Stimulated activated CD4-positive, alpha-beta T cell treated with anti-CD3 and anti-CD28 coated beads, Interleukin-4, amount 100 ng/mL, for 4 hours (primary cell): ENCODE results near the gene SSU72.

Experiments used
- DNase-seq, 2 experiments: peaks; one replicate each; pipeline ENCODE4 v3.0.0-alpha.2; 2020

Gene SSU72

GRCh38 chr1:1574721-1575537 lies at the start of gene SSU72:
SSU72 (minus strand) TSS chr1:1574863; CDS start chr1:1574557, 306 bp downstream.
- peak; percentile 89 to 92 for DNase-seq

GRCh38 chr1:1623631-1624442 lies 49.2 kb upstream of the SSU72 start:
- no peak for DNase-seq

GRCh38 chr1:1623181-1623630 lies 48.5 kb upstream of the SSU72 start:
- no peak for DNase-seq

GRCh38 chr1:1622788-1623094 lies 48.1 kb upstream of the SSU72 start:
- DNase-seq, result no peak

GRCh38 chr1:1622010-1622787 lies 47.5 kb upstream of the SSU72 start:
- DNase-seq, result no peak

- no peak for DNase-seq
Observed at GRCh38 chr1:1621173-1622009, 46.7 kb upstream of the SSU72 start.

- no peak for DNase-seq
Observed at GRCh38 chr1:1620433-1621139, 45.9 kb upstream of the SSU72 start.

- no peak for DNase-seq
Observed at GRCh38 chr1:1619917-1620361, 45.3 kb upstream of the SSU72 start.

GRCh38 chr1:1618396-1619068 lies 43.9 kb upstream of the SSU72 start:
- no peak for DNase-seq

- DNase-seq, result no peak
Observed at GRCh38 chr1:1617925-1618324, 43.3 kb upstream of the SSU72 start.

- no peak for DNase-seq
Observed at GRCh38 chr1:1617516-1617915, 42.9 kb upstream of the SSU72 start.

- DNase-seq, result no peak
Observed at GRCh38 chr1:1616838-1617237, 42.2 kb upstream of the SSU72 start.

GRCh38 chr1:1616045-1616790 lies 41.6 kb upstream of the SSU72 start:
- DNase-seq, result peak in 1 of 2 experiments; percentile 46

GRCh38 chr1:1615256-1616044 lies 40.8 kb upstream of the SSU72 start, which contains the start of gene MIB2:
MIB2 (plus strand) TSS chr1:1615500; CDS start chr1:1623453, 7,953 bp downstream.
- peak; percentile 97 to 98 for DNase-seq

- no peak for DNase-seq
Observed at GRCh38 chr1:1614954-1615255, 40.2 kb upstream of the SSU72 start.

GRCh38 chr1:1614204-1614953 lies 39.7 kb upstream of the SSU72 start:
- DNase-seq, result peak; percentile 44 to 72

GRCh38 chr1:1613509-1614082 lies 38.9 kb upstream of the SSU72 start:
- no peak for DNase-seq

GRCh38 chr1:1612104-1612400 lies 37.4 kb upstream of the SSU72 start:
- no peak for DNase-seq

GRCh38 chr1:1610796-1611195 lies 36.1 kb upstream of the SSU72 start:
- DNase-seq, result no peak
